K562 (cell line): Measurements from ENCODE around the gene ATP5MG. TPM values are rescaled to one million over a fixed set of nuclear protein-coding genes. Genes with fewer than 3 reads are reported as not detected.

ENCODE experiments used
- ATF1 ChIP-seq, 2 experiments: fragments of 450-650 bp in 1 of 2; IDR thresholded peaks; 2 replicates each; pipeline ENCODE4 v1.6.1; 2016; ENCODE audit warnings: missing compliant biosample characterization in 1 of 2, missing genetic modification characterization in 1 of 2
- CHD1 ChIP-seq: fragments of 200-600 bp; sonication (generic); IDR thresholded peaks from one replicate; pipeline ENCODE4 v1.6.1; 2012; ENCODE audit warnings: mild to moderate bottlenecking, moderate library complexity, low read length, inconsistent platforms
- CHD2 ChIP-seq: IDR thresholded peaks from 2 replicates; pipeline ENCODE4 v1.6.1; 2011; ENCODE audit warnings: low read depth, low read length
- CREBBP ChIP-seq: IDR thresholded peaks from one replicate; pipeline ENCODE4 v1.6.1; 2012; ENCODE audit warnings: low read depth, mild to moderate bottlenecking, control low read depth, inconsistent platforms, low read length
- FOSL1 ChIP-seq: fragments of 200-800 bp; sonication (Bioruptor generic); conservative IDR thresholded peaks from 2 replicates; pipeline ENCODE4 v1.6.1; 2016; ENCODE audit warnings: missing genetic modification characterization, missing compliant biosample characterization
- LCOR ChIP-seq: sonication (generic); formaldehyde crosslinking; IDR thresholded peaks from 2 replicates; pipeline ENCODE4 v1.8.0; 2022; ENCODE audit warnings: mild to moderate bottlenecking, missing genetic modification reagents
- MAFK ChIP-seq: IDR thresholded peaks from 2 replicates; pipeline ENCODE4 v1.6.1; 2011; ENCODE audit warnings: low read length, improper control_type of control experiment
- MCM7 ChIP-seq, 2 experiments: fragments of 450-650 bp; IDR thresholded peaks; 2 replicates each; pipeline ENCODE4 v1.6.1; 2016 to 2018
- MTF1 ChIP-seq: fragments of 250-450 bp; sonication (Bioruptor Pico); IDR thresholded peaks from 2 replicates; pipeline ENCODE4 v1.9.0; 2021; ENCODE audit warnings: moderate library complexity, mild to moderate bottlenecking, inconsistent platforms, borderline replicate concordance
- NFE2 ChIP-seq: IDR thresholded peaks from 2 replicates; pipeline ENCODE4 v1.6.1; 2014; ENCODE audit warnings: antibody characterized with exemption, low read depth
- SMARCB1 ChIP-seq: IDR thresholded peaks from 2 replicates; pipeline ENCODE4 v1.6.1; 2011; ENCODE audit warnings: improper control_type of control experiment, low read depth; ENCODE audit not compliant: insufficient read length
- TARDBP ChIP-seq: fragments of 450-650 bp; IDR thresholded peaks from 2 replicates; pipeline ENCODE4 v1.6.1; 2016
- TGIF2 ChIP-seq: sonication (generic); formaldehyde crosslinking; IDR thresholded peaks from 2 replicates; pipeline ENCODE4 v1.8.1; 2022; ENCODE audit warnings: mild to moderate bottlenecking, missing genetic modification reagents, moderate library complexity
- ZBTB5 ChIP-seq: fragments of 450-650 bp; IDR thresholded peaks from 2 replicates; pipeline ENCODE4 v1.6.1; 2017; ENCODE audit warnings: antibody characterized with exemption
- ZFP36 ChIP-seq: fragments of 150-350 bp; IDR thresholded peaks from 2 replicates; pipeline ENCODE4 v1.6.1; 2018; ENCODE audit warnings: low read length, low read depth; ENCODE audit not compliant: partially characterized antibody
- ZFP91 ChIP-seq: sonication (generic); formaldehyde crosslinking; IDR thresholded peaks from 2 replicates; pipeline ENCODE4 v1.8.0; 2022; ENCODE audit warnings: mild to moderate bottlenecking, missing genetic modification reagents
- ZNF175 ChIP-seq: fragments of 200-800 bp; sonication (Bioruptor generic); IDR thresholded peaks from 2 replicates; pipeline ENCODE4 v1.6.1; 2016; ENCODE audit warnings: low read depth, mild to moderate bottlenecking, missing genetic modification characterization, missing compliant biosample characterization
- ZNF41 ChIP-seq: fragments of 250-450 bp; sonication (Bioruptor Pico); conservative IDR thresholded peaks from 2 replicates; pipeline ENCODE4 v1.4.0; 2020; ENCODE audit warnings: mild to moderate bottlenecking
- ZNF589 ChIP-seq: fragments of 200-800 bp; sonication (Bioruptor generic); IDR thresholded peaks from 2 replicates; pipeline ENCODE4 v1.6.1; 2016; ENCODE audit warnings: low read depth, missing genetic modification characterization, missing compliant biosample characterization
- polyA plus RNA-seq, 8 experiments: library from polyadenylated mRNA; depleted of rRNA in 4 of 8; stranded (reverse) in 5 of 8; unstranded in 3 of 8; fragments of >200 nt; fragmentation: Nextera tagmentation in 2 of 8; fragmentation: Illumina TruSeq in 1 of 8; extraction: Ambion mirVana in 2 of 8; extraction: Trizol in 1 of 8; gene quantifications; 2 replicates each; pipeline versions ENCODE4 v1.2.1 to v1.2.3, GENCODE V29; 2011 to 2014; ENCODE audit warnings: inconsistent platforms in 1 of 8, missing spikeins in 1 of 8
- total RNA-seq, 7 experiments: library from RNA; depleted of rRNA in 6 of 7; stranded (reverse); fragments of >200 nt in 6 of 7; fragmentation: Illumina TruSeq in 2 of 7; extraction: Trizol in 2 of 7; gene quantifications; 2 replicates each; pipeline versions ENCODE4 v1.2.1 to v1.2.3, GENCODE V29; 2011 to 2021; ENCODE audit warnings: low replicate concordance in 1 of 7
- TF ChIP-seq, protein P1 (sequence below): fragments of 450-650 bp; IDR thresholded peaks from 2 replicates; pipeline ENCODE4 v1.6.1; 2018; ENCODE audit warnings: mild to moderate bottlenecking, low read depth; ENCODE audit not compliant: partially characterized antibody
- TF ChIP-seq, protein P2 (sequence below): fragments of 200-400 bp; formaldehyde crosslinking; IDR thresholded peaks from 2 replicates; pipeline ENCODE4 v1.6.1; 2017; ENCODE audit warnings: mild to moderate bottlenecking, low read depth, low read length, moderate library complexity

ATP5MG gene
- total and polyA plus RNA-seq, 9 of the 15 experiments (the other 6 are each of a cell fraction or from before 2014, with no cell fraction given) = 301 to 2,138 (median 434) TPM

- TF ChIP-seq ZFP36 (no peak), ZNF589 (0 out of 2 replicates have a peak, but pooled peaks have one; percentile 79), ZNF175 (CRISPR knock-in tag) (peak; percentile 72; the same call in 1 of the 2 replicates), CREBBP (no peak), MAFK (no peak; the same call in 1 of the 2 replicates), MTF1 (CRISPR knock-in tag) (no peak), CHD1 (no peak), SMARCB1 (no peak), TGIF2 (CRISPR knock-in tag) (peak; percentile 76; the same call in 1 of the 2 replicates), ZFP91 (CRISPR knock-in tag) (0 out of 2 replicates have a peak, but pooled peaks have one; percentile 25), CHD2 (peak; percentile 43), MCM7 (IDR thresholded peaks at IDR 0.05) (no peak), FOSL1 (tag) (peak; percentile 66), ZBTB5 (peak; percentile 93), LCOR (CRISPR knock-in tag) (0 out of 2 replicates have a peak, but pooled peaks have one; percentile 52), ATF1 (CRISPR knock-in tag; IDR thresholded peaks at IDR 0.05) (no peak), ATF1 (tag; IDR thresholded peaks at IDR 0.05) (peak; percentile 88), NFE2 (0 out of 2 replicates have a peak, but pooled peaks have one; percentile 8), TARDBP (peak; percentile 99), ZNF41 (CRISPR knock-in tag) (0 out of 2 replicates have a peak, but pooled peaks have one; percentile 56)
- TF ChIP-seq, protein P1, sequence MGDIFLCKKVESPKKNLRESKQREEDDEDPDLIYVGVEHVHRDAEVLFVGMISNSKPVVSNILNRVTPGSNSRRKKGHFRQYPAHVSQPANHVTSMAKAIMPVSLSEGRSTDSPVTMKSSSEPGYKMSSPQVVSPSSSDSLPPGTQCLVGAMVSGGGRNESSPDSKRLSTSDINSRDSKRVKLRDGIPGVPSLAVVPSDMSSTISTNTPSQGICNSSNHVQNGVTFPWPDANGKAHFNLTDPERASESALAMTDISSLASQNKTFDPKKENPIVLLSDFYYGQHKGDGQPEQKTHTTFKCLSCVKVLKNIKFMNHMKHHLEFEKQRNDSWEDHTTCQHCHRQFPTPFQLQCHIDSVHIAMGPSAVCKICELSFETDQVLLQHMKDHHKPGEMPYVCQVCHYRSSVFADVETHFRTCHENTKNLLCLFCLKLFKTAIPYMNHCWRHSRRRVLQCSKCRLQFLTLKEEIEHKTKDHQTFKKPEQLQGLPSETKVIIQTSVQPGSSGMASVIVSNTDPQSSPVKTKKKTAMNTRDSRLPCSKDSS = no peak
- TF ChIP-seq, protein P2, sequence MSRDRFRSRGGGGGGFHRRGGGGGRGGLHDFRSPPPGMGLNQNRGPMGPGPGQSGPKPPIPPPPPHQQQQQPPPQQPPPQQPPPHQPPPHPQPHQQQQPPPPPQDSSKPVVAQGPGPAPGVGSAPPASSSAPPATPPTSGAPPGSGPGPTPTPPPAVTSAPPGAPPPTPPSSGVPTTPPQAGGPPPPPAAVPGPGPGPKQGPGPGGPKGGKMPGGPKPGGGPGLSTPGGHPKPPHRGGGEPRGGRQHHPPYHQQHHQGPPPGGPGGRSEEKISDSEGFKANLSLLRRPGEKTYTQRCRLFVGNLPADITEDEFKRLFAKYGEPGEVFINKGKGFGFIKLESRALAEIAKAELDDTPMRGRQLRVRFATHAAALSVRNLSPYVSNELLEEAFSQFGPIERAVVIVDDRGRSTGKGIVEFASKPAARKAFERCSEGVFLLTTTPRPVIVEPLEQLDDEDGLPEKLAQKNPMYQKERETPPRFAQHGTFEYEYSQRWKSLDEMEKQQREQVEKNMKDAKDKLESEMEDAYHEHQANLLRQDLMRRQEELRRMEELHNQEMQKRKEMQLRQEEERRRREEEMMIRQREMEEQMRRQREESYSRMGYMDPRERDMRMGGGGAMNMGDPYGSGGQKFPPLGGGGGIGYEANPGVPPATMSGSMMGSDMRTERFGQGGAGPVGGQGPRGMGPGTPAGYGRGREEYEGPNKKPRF = no peak
Observed at GRCh38 chr11:118435893-118436624, 34.7 kb downstream of the ATP5MG start, which contains the start of gene KMT2A (continued).
